T-helper 2 cell (primary cell): ENCODE measurements around the gene MST1R.

Experiments used
- DNase-seq, 5 experiments: peaks; one replicate each; pipeline versions ENCODE4 v3.0.0 to v3.0.0-alpha.2; 2012 to 2022

Gene MST1R

GRCh38 chr3:49873623-49874022, 30.1 kb downstream of the MST1R start:
- DNase-seq, result no peak

GRCh38 chr3:49872801-49873281, 30.8 kb downstream of the MST1R start:
- peak in 1 of 5 experiments; percentile 52 for DNase-seq

DNA sequence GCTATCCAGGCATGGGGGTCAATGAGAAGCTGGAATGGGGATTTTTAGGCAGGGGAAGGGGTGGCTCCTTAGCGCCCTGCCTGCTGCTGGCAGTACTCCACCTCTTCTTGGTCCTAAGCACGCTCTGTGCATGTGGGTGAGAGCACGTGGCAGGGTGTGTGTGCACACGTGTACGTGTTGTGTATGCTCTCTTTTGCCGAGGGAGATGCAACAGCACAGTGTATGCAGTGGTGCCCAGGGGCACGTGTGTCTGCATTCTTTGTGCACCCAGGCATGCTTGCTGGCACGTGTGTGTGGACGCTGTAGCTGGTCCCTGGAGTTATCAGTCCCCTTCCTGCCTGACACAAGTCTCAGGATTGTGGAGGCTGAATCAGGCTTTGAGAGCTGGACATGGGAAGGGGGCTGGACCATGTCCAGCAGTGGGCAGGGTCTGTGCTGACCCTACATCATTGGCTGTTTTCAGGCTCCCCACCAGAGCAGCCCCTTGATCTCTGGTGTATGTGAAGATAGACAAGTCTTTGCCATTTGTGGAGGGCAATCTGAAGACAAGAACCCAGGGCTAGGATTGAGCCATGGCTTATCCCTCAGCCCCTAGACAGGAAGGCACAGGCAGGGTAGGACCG, 32.0 kb downstream of the MST1R start:
- no peak for DNase-seq

DNA sequence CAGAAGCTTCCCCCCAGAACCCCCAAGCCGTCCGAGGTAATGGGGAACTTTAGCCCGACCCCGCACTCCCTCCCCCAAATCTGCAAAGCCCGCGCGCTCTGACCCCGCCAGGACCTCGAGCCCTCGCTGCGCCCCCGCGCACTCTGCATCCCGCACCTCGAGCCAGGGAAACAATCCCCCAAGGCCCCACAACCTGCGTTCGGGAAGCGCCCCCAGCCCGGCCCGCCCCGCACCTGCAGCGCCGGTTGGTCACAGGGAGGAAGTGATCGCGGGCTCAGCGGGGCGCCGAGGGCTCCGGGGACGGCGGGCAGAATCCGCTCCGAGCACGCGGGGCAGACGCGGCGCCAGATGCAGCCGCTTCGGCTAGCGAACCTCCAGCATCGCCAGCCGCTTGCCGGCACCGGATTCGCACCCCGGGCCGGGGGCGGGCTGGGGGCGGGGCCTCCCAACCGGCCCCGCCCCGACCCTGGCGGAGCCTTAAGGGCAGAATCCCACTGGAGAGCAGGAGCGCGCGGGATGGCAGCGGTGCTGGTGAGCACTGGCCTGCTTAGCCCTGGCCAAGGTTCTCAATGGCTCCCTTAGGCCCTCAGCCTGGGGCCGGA, 34.0 kb downstream of the MST1R start, which contains the start of gene CAMKV:
Gene CAMKV, minus strand, starts transcription at position 382 of the 602 bp plus-strand sequence. CDS start 7,518 bp downstream, outside the sequence.
- peak in 2 of 5 experiments; percentile 14 to 34 for DNase-seq

- DNase-seq, result no peak
Observed at GRCh38 chr3:49868862-49869466, 34.7 kb downstream of the MST1R start.

- peak in 1 of 5 experiments; percentile 43 for DNase-seq
Observed at GRCh38 chr3:49867871-49868321, 35.8 kb downstream of the MST1R start.

GRCh38 chr3:49867400-49867799, 36.3 kb downstream of the MST1R start:
- no peak for DNase-seq

DNA sequence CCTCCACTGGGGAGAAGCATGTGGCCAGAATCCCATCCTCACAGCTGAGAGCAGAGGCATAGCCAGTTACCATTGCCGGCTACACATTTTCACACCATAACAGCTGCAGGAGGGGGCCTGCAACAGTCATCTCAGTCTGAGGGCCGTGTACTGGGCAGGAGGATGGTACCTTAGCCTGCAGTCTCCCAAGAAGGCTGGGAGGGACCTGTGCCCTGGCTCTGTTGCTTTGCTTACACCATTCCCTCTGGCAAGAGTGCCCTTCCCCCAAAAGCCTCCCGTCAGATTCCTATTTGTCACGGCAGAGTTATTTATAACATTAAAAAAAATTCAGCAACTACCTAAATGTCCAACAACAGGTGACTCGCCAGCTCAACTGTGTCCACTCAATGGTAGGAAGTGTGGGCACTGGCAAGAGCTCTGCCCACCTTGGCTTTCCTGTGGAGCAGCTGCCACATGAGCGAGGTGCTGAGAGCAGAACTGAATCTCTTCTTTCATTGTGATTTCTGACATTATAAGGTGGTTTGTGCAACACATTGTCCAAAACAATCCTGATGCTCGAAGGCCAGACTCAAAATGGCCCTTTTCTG, 38.4 kb downstream of the MST1R start:
- DNase-seq, result no peak

GRCh38 chr3:49864505-49864904, 39.2 kb downstream of the MST1R start:
- no peak for DNase-seq

- no peak for DNase-seq
Observed at GRCh38 chr3:49859576-49860305, 43.9 kb downstream of the MST1R start.

DNA sequence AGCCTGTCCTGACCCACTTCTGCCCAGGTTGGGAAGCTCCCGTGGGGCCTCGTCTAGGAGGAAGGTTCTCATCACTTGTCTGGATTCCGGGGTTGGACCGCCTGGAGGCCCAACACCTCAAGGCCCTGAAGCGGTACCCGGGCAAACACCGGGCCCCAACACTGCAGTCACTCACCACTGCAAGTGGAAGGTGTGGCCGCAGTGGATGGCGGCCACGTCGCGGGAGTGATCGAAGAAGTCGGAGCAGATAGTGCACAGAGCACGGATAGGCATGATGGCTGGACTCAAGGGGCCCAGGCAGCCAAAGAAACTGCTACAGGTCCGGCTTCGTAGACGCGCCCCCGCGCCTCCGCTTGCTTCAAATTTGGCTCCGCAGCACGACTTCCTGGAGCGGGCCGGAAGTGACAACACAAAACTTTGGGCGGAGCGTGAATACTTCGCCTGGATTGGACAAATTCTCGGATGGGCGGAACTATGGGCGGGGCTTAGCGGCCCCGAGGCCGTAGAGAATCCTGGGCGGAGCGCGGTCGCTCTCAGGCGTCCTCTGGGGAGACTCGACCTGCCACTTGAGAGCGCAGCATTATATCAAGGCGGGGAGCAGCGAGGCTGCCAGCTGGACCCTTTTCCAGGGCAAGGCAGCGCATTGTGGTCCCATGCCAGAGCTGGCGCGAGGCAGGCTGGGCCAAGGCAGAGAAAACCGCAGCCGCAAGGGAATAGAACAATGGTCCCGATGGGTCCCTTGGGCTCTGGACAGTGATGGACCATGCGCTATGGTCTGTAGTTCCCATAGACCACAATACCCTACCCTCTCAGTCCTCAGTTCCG, 47.3 kb downstream of the MST1R start, which contains the start of gene TRAIP:
Gene TRAIP, minus strand, starts transcription at position 384 of the 825 bp plus-strand sequence. Its CDS starts 111 bp downstream, at position 273.
- DNase-seq, result peak; percentile 86 to 93 (median 90)

- no peak for DNase-seq
Observed at GRCh38 chr3:49855662-49856061, 48.0 kb downstream of the MST1R start.

GRCh38 chr3:49845694-49846093, 58.0 kb downstream of the MST1R start:
- no peak for DNase-seq

GRCh38 chr3:49844464-49845183, 59.0 kb downstream of the MST1R start:
- no peak for DNase-seq

- DNase-seq, result no peak
Observed at GRCh38 chr3:49842843-49843517, 60.7 kb downstream of the MST1R start.

GRCh38 chr3:49841806-49842205, 61.9 kb downstream of the MST1R start:
- DNase-seq, result no peak

DNA sequence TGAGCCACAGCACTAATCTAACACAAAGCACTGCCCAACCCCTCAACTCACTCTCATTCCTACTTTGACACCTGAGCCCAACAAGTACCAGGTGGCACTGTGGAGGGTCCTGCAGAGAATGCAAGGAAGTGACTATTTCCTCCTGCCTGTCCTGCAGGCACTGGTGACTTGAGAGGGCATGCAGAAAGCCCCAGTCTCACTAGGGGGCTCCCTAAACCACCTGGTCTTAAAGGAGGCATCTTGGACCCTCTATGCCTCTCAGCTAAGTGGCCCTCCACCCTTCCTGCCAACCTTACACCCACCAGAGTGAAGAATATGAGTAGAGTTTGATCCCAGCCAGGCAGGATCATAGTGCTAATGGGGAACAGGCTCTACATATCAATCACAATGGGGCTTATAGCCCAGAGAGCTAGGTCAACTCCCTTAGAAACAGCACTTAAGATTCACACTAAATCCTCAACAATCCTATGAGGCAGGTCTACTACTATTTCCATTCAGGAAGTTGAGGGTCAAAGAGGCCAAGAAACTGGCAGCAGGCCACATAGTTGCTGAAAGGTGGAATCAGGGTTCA, 62.5 kb downstream of the MST1R start:
- DNase-seq, result peak in 1 of 5 experiments; percentile 10

- DNase-seq, result no peak
Observed at GRCh38 chr3:49840388-49840787, 63.3 kb downstream of the MST1R start.

DNA sequence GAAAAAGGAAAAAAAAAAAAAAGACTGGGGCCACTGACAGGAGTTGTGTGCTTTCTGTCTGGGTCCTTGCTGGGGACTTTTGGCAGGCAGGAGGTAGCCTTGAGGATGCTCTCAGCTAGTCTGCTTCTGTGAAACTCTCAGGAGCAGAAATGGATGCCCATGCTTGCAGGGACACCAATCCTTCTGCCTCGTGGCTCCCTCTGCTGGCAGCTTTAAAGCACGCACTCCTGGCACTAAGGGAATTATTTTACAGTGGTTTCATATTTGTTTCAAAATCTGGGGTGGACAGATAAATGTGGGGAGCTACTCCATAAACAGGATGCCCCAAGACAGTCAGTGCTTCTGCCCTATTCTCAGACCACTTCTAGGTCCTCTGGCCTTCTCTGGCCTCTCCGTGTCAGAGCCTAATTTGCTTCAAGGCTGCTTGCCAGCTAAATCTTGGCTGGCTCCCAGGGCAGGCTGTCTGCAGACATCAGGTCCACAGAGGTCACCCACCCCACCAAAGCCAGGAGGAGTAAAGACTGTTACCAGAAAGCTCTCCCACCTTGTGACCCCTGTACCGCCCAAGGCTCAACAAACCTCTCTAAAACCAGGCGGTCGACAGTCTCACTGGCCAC, 64.4 kb downstream of the MST1R start:
- DNase-seq, result peak; percentile 53 to 79 (median 69)
